ENCODE data around the gene BCL2L11.
"Not testable (repeated sequence)": the region's sequence is repeated elsewhere in the genome, so short reads cannot be mapped to it uniquely, and the experiment has no call there.

BCL2L11 gene, protein sequence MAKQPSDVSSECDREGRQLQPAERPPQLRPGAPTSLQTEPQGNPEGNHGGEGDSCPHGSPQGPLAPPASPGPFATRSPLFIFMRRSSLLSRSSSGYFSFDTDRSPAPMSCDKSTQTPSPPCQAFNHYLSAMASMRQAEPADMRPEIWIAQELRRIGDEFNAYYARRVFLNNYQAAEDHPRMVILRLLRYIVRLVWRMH

DNA sequence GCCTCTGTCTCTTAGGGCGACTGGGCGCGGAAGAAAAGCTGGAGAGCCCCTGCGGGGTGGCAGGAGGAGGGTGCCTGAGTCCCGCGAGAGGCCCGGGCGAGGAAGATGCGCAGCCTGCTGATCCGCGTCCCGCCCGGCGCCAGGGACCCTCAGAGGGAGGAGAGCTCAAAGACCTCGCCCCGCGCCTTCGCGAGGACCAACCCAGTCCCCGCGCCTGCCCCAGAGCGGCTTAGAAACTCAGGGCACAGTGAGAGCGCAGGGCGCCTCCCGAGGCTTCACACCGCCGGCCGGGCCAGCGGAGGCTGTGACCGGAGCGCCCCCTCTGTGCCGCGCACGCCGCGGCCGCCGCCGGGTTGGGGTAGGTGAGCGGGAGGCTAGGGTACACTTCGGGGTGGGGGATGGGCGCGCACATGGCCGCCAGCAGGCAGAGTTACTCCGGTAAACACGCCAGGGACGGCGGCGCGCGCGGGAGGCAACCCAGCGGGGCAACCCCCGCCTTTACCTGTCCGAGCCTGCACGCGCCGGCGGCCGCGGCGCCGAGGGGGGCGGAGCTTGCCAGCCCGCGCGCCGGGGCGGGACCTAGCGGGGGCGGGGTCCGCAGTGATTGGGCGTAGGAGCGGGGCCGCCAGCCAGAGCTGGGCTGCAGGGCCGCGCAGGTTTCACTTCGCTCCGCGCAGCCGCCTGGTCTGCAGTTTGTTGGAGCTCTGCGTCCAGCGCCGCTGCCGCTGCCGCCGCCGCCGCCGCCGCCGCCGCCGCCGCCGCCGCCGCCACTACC is at the start of gene BCL2L11:
Gene BCL2L11 (plus strand): TSS at position 662 of the 775 bp plus-strand sequence. CDS start 2,832 bp downstream, outside the sequence.
- H3K36me3 ChIP-seq (ENCODE audit: control insufficient read depth, insufficient read depth, low read length) = no peaks in the 10 kb centered on the region
- peaks cover 43% of the 10 kb centered on the region for H3K4me1 ChIP-seq (ENCODE audit: control insufficient read depth, insufficient read depth, low read length)
- peak within 1 kb of the TSS; percentile 82 for H3K4me3 ChIP-seq (ENCODE audit: low read length)
- peak within 1 kb of the TSS; percentile 78 for H3K9ac ChIP-seq (ENCODE audit: low read length)
- no peaks in the 10 kb centered on the region for H3K9me3 ChIP-seq (ENCODE audit: control insufficient read depth, low read length)
- H3K27me3 ChIP-seq (ENCODE audit: control insufficient read depth, insufficient read depth, low read length) = peaks cover 46% of the 10 kb centered on the region

DNA sequence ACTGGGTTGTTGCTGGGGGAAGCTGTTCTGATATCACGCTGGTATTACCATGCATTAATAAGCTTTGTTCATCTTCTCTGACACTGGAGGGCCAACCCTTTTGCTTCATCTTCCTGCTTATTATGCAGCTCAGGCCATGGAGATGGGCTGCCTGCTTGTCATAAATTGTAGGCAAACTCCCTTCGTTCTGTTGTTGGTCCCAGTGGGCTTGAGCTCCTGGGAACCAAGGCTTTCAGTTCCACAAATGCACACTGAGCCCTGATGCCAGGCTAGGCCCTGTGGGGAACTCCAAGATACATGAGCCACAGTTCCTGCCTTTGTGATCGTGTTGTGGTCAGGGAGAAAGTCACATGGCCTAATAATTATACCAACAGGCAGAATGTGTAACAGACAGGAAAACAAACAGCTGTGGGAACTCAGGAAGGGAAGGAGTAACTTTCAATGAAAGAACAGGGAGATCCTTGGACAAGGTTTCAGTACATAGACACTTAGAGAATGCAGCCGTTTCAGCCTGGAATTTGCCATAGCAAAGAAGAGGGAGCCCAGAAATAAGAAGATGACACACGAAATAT is 49.0 kb upstream of the BCL2L11 start:
- no peaks in the 10 kb centered on the region for H3K36me3 ChIP-seq (ENCODE audit: control insufficient read depth, insufficient read depth, low read length)
- H3K4me3 ChIP-seq (ENCODE audit: low read length) = no peak overlapping the region
- peaks cover 11% of the 10 kb centered on the region for H3K4me1 ChIP-seq (ENCODE audit: control insufficient read depth, insufficient read depth, low read length)
- H3K9ac ChIP-seq (ENCODE audit: low read length) = no peak overlapping the region
- no peaks in the 10 kb centered on the region for H3K27me3 ChIP-seq (ENCODE audit: control insufficient read depth, insufficient read depth, low read length)
- H3K9me3 ChIP-seq (ENCODE audit: control insufficient read depth, low read length) = no peaks in the 10 kb centered on the region

DNA sequence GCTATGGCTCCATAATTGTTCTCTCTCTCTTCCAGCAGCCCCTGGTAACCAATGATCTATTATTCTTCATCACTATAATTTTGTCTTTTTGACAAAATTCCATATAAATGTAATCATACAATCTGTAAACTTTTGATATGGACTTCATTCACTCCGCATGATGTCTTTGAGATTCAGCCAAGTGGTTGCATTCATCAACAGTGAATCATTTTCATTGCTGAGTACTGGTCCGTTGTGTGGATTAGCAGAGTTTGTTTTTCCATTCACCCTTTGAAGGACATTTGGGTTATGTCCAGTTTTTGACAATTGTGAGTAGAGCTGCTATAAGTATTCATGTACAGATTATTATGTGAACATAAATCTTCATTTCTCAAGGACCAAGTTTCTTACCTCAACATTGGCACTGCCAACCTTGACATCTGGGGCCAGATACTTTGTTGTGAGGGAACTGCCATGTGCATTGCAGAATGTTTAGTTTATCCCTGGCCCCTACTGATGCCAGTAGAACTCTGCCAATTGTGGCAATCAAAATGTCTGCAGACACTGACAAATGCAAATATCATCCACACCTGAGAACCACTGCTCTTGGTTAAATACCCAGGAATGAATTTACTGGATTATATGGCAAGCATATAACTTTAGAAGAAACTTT is 48.4 kb upstream of the BCL2L11 start:
- H3K9ac ChIP-seq (ENCODE audit: low read length) = no peak overlapping the region
- no peaks in the 10 kb centered on the region for H3K27me3 ChIP-seq (ENCODE audit: control insufficient read depth, insufficient read depth, low read length)
- H3K36me3 ChIP-seq (ENCODE audit: control insufficient read depth, insufficient read depth, low read length) = no peaks in the 10 kb centered on the region
- peaks cover 11% of the 10 kb centered on the region for H3K4me1 ChIP-seq (ENCODE audit: control insufficient read depth, insufficient read depth, low read length)
- no peak overlapping the region for H3K4me3 ChIP-seq (ENCODE audit: low read length)
- no peaks in the 10 kb centered on the region for H3K9me3 ChIP-seq (ENCODE audit: control insufficient read depth, low read length)

DNA sequence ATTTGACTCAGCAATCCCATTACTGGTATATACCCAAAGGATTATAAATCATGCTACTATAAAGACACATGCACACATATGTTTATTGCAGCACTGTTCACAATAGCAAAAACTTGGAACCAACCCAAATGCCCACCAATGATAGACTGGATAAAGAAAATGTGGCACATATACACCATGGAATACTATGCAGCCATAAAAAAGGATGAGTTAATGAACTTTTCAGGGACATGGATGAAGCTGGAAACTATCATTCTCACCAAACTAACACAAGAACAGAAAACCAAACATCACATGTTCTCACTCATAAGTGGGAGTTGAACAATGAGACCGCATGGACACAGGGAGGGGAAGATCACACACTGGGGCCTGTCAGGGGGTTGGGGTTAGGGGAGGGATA is 38.1 kb upstream of the BCL2L11 start:
- not testable (repeated sequence) for H3K36me3 ChIP-seq (ENCODE audit: control insufficient read depth, insufficient read depth, low read length); H3K4me3 ChIP-seq (ENCODE audit: low read length); H3K27me3 ChIP-seq (ENCODE audit: control insufficient read depth, insufficient read depth, low read length); H3K9ac ChIP-seq (ENCODE audit: low read length); H3K4me1 ChIP-seq (ENCODE audit: control insufficient read depth, insufficient read depth, low read length); H3K9me3 ChIP-seq (ENCODE audit: control insufficient read depth, low read length)

DNA sequence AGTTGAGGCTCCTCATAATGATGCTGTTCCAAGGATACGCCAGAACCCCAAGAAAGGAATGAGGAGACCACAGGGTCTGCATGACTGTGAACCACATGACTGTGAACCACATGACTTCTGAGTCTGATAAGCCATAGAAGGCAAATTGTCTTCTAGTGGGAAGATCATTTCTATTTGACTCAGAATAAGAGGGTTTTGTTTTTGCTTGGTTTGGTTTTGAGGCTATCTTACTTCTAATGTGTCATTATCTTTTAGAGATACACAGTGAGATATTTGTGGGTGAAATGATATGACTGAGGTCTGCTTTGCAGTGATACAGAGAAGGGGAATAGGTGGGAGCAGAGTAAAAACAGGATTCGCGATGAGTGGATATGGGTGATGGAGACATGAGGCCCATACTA is 28.9 kb upstream of the BCL2L11 start:
- Histone ChIP-seq H3K9ac (ENCODE audit: low read length) (no peak overlapping the region), H3K27me3 (ENCODE audit: control insufficient read depth, insufficient read depth, low read length) (peaks cover 8% of the 10 kb centered on the region), H3K4me3 (ENCODE audit: low read length) (no peak overlapping the region), H3K9me3 (ENCODE audit: control insufficient read depth, low read length) (no peaks in the 10 kb centered on the region), H3K4me1 (ENCODE audit: control insufficient read depth, insufficient read depth, low read length) (no peaks in the 10 kb centered on the region), H3K36me3 (ENCODE audit: control insufficient read depth, insufficient read depth, low read length) (no peaks in the 10 kb centered on the region)

DNA sequence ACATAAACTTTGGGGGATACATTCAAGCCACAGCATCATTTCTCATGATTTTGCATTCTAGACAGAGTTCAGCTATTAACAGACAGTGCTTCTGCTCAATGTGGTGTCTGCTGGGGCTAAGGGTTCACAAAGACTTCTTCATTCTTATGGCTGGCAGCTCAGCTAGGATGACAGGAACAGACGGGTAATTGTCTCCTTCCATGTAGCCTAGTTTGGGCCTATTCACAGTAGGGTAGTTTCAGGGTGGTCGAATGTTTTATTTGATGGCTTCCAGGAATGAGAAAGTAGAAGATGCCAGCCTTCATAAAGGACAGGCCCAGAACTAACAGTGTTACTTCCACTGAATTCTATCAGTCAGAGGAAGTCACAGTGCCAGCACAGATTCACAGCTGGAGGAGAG is 26.0 kb upstream of the BCL2L11 start:
- Histone ChIP-seq H3K36me3 (ENCODE audit: control insufficient read depth, insufficient read depth, low read length) (no peaks in the 10 kb centered on the region), H3K9me3 (ENCODE audit: control insufficient read depth, low read length) (no peaks in the 10 kb centered on the region), H3K4me3 (ENCODE audit: low read length) (no peak overlapping the region), H3K27me3 (ENCODE audit: control insufficient read depth, insufficient read depth, low read length) (peaks cover 8% of the 10 kb centered on the region), H3K4me1 (ENCODE audit: control insufficient read depth, insufficient read depth, low read length) (no peaks in the 10 kb centered on the region), H3K9ac (ENCODE audit: low read length) (no peak overlapping the region)

DNA sequence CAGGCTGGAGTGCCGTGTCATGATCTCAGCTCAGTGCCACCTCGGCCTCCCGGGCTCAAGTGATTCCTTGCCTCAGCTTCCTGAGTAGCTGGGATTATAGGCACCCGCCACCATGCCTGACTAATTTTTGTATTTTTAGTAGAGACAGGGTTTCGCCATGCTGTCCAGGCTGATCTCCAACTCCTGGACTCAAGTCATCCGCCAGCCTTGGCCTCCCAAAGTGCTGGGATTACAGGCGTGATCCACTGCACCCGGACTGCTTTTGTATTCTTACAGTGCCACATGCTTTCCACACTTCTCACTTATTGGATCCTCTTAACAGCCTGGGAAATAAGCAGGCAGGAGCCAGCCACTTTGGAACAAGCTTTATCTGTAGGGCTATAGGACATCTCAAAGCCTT is 25.3 kb upstream of the BCL2L11 start:
- Histone ChIP-seq H3K9ac (ENCODE audit: low read length) (no peak overlapping the region), H3K4me3 (ENCODE audit: low read length) (no peak overlapping the region), H3K27me3 (ENCODE audit: control insufficient read depth, insufficient read depth, low read length) (peaks cover 8% of the 10 kb centered on the region), H3K9me3 (ENCODE audit: control insufficient read depth, low read length) (no peaks in the 10 kb centered on the region), H3K4me1 (ENCODE audit: control insufficient read depth, insufficient read depth, low read length) (no peaks in the 10 kb centered on the region), H3K36me3 (ENCODE audit: control insufficient read depth, insufficient read depth, low read length) (no peaks in the 10 kb centered on the region)

DNA sequence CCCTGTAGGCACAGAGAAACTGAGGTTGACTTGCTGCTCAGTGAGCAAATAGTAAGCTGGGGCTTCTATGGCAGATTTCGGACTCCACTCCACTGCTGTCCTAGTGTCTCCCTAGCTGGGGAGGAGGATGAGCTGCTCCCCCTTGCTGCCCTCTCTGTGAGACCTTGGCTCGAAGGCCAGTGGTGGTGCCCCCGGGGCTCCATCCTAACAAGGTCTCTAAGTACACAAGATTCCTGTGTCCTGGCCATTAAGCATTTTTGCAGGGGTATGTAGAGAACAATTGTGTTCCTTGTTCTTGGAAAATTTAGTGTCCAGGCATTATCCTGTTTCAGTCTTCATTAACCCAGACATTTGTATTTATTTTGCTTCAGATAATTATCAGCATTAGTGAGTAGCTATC is 21.3 kb upstream of the BCL2L11 start:
- H3K4me3 ChIP-seq (ENCODE audit: low read length) = no peak overlapping the region
- no peaks in the 10 kb centered on the region for H3K9me3 ChIP-seq (ENCODE audit: control insufficient read depth, low read length)
- no peaks in the 10 kb centered on the region for H3K4me1 ChIP-seq (ENCODE audit: control insufficient read depth, insufficient read depth, low read length)
- no peaks in the 10 kb centered on the region for H3K36me3 ChIP-seq (ENCODE audit: control insufficient read depth, insufficient read depth, low read length)
- no peak overlapping the region for H3K9ac ChIP-seq (ENCODE audit: low read length)
- H3K27me3 ChIP-seq (ENCODE audit: control insufficient read depth, insufficient read depth, low read length) = peaks cover 7% of the 10 kb centered on the region

DNA sequence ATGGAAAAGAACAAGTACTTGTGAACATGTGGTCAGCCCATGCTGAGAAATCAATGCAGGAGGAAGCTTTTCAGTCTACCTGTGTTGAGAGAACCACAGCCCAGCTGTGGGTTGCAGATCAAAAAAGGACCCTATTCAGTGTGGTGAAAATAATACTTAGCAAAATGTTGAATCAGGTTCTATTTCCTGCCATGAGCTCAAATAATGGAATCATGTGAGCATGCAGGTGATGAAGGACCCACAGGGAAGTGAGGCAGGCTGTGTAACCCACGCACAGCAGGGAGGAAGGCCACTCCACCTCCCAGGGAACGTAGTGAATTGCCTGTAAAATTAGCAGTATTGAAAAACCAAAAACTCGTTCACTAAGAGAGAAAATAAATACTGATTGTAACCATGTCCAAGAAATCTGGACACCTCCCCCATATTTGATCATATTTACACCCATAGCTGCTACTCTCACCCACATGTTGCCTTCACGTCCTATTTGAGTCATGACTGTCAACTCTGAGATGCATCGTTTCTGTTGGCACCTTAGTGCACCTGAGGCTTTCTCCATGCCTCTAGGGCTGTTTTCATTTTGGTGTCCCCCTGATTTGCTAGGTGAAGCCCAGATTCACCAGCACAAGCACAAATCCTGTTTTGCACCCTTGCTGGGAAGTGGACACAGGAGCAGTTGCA is 20.5 kb upstream of the BCL2L11 start:
- no peak overlapping the region for H3K9ac ChIP-seq (ENCODE audit: low read length)
- no peaks in the 10 kb centered on the region for H3K4me1 ChIP-seq (ENCODE audit: control insufficient read depth, insufficient read depth, low read length)
- peaks cover 5% of the 10 kb centered on the region for H3K27me3 ChIP-seq (ENCODE audit: control insufficient read depth, insufficient read depth, low read length)
- no peak overlapping the region for H3K4me3 ChIP-seq (ENCODE audit: low read length)
- no peaks in the 10 kb centered on the region for H3K36me3 ChIP-seq (ENCODE audit: control insufficient read depth, insufficient read depth, low read length)
- no peaks in the 10 kb centered on the region for H3K9me3 ChIP-seq (ENCODE audit: control insufficient read depth, low read length)

DNA sequence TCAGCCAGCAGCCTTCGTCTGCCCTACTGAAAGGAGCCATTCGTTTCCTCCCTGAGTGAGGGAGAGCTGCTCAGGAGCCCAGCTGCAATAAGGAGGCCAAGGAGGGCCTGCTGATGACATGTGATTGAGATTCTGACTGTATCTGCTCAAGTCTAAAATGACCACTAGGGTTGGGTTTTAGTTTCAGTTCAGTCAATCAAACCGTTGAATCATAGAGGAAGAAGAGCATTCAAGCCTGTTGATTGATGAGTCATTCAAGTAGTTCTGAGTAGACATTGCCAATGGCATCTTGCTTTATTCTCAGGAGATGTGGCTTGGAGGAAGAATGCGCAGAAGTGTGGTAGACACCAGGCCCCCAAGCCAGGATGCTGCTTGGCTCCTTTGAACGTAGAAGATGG is 19.9 kb upstream of the BCL2L11 start:
- Histone ChIP-seq H3K9ac (ENCODE audit: low read length) (no peak overlapping the region), H3K36me3 (ENCODE audit: control insufficient read depth, insufficient read depth, low read length) (no peaks in the 10 kb centered on the region), H3K9me3 (ENCODE audit: control insufficient read depth, low read length) (no peaks in the 10 kb centered on the region), H3K27me3 (ENCODE audit: control insufficient read depth, insufficient read depth, low read length) (peaks cover 1% of the 10 kb centered on the region), H3K4me3 (ENCODE audit: low read length) (no peak overlapping the region), H3K4me1 (ENCODE audit: control insufficient read depth, insufficient read depth, low read length) (no peaks in the 10 kb centered on the region)

DNA sequence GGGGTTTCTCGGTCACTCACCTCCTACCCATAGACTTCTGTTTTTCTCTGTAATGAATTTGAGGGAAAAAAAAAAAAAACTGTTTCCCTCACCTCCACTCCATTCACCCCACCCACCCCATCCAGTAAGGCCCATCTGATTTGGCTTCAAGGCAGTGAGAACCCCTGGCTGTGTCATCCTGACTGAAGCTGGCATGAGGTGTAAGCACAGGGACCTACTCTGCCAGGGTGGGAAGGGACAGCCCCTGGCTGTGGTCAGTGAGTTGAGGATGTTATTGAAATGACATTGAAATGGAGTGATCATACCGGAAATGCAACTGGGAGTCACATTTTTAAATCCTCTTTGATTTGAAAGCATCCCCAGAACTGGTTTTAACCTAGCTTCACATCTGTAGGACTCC is 19.1 kb upstream of the BCL2L11 start:
- no peak overlapping the region for H3K4me3 ChIP-seq (ENCODE audit: low read length)
- H3K4me1 ChIP-seq (ENCODE audit: control insufficient read depth, insufficient read depth, low read length) = no peaks in the 10 kb centered on the region
- no peaks in the 10 kb centered on the region for H3K27me3 ChIP-seq (ENCODE audit: control insufficient read depth, insufficient read depth, low read length)
- no peaks in the 10 kb centered on the region for H3K9me3 ChIP-seq (ENCODE audit: control insufficient read depth, low read length)
- H3K9ac ChIP-seq (ENCODE audit: low read length) = no peak overlapping the region
- no peaks in the 10 kb centered on the region for H3K36me3 ChIP-seq (ENCODE audit: control insufficient read depth, insufficient read depth, low read length)

DNA sequence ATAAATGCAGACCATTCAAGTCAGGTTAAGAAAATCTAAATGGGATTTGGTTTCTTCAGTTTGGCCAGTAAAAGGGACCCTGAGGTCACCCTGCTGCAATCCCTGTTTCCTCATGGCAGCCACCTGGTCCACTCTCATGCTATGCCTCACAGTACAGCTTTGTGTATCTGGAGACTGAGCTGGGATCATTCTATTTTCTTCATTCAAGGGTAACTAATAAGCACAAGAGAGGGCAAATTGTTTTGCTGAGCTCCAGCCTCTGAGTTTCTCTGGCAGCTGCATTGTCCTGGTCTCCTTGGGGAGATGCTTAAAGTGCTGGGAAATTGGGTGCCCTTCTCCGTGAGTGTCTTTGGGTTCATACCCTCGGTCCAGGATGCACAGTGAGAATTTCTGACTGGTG is 18.5 kb upstream of the BCL2L11 start:
- Histone ChIP-seq H3K4me3 (ENCODE audit: low read length) (no peak overlapping the region), H3K9ac (ENCODE audit: low read length) (no peak overlapping the region), H3K4me1 (ENCODE audit: control insufficient read depth, insufficient read depth, low read length) (no peaks in the 10 kb centered on the region), H3K9me3 (ENCODE audit: control insufficient read depth, low read length) (no peaks in the 10 kb centered on the region), H3K27me3 (ENCODE audit: control insufficient read depth, insufficient read depth, low read length) (no peaks in the 10 kb centered on the region), H3K36me3 (ENCODE audit: control insufficient read depth, insufficient read depth, low read length) (no peaks in the 10 kb centered on the region)

Measured in mucosa of stomach (tissue), 1 donor.